Activated CD4-positive, alpha-beta T cell treated with anti-CD3 and anti-CD28 coated beads, Interleukin-2, amount 50 U/mL, for 16 hours (primary cell): Measurements from ENCODE around the gene CX3CL1.
"Not testable (repeated sequence)": the region's sequence is repeated elsewhere in the genome, so short reads cannot be mapped to it uniquely, and the experiment has no call there.

Source experiments
- DNase-seq: peaks from one replicate; pipeline ENCODE4 v3.0.0-alpha.2; 2020

CX3CL1 gene

DNA sequence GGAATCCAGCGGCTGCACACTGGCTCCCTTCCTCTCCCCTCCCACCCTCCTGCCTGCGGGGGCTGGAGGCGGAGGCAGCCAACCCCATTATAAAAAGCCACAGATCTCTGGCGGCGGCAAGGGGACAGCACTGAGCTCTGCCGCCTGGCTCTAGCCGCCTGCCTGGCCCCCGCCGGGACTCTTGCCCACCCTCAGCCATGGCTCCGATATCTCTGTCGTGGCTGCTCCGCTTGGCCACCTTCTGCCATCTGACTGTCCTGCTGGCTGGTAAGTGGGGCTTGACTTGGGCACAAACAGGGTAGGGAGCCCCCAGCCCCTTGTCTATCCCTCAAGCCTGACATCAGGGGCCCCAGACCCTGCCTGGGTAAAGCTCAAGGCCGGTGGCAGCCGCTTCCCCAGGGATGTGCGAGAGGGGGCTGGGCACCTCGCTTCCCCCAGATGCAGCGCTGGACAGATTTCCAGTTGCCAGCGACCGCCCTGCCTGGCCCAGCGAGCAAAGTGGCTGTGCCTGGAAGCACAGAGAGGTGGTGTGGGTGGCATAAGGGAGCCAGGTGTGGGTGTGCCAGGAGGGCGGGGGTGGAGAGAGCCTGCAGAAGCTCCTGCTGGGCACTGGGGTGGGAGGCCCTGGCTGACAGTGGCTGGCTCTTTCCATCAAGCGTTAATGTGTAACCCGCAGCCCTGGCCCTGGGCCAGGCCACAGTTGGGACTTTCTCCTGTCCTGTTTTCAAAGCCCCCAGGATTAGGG, at the start of gene CX3CL1:
Gene CX3CL1, plus strand, starts transcription at position 119 of the 745 bp plus-strand sequence. Its CDS starts 79 bp downstream, at position 198.
- no peak for DNase-seq

DNA sequence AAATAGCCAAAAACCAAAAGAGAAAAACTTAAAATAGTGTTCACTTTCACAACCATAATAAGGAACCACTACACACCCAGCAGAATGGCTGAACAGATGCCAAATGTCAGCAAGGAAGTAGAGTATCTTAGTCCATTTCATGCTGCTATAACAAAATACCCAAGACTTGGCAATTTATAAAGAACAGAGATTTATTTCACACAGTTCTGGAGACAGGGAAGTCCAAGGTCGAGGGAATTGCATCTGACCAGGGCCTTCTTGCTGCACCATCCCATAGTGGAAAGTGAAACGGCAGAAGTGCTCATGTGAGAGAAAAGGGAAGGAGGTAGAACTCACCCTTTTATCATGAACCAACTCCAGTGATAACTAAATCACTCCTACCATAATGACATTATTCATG, 47.5 kb upstream of the CX3CL1 start:
- no peak for DNase-seq

DNA sequence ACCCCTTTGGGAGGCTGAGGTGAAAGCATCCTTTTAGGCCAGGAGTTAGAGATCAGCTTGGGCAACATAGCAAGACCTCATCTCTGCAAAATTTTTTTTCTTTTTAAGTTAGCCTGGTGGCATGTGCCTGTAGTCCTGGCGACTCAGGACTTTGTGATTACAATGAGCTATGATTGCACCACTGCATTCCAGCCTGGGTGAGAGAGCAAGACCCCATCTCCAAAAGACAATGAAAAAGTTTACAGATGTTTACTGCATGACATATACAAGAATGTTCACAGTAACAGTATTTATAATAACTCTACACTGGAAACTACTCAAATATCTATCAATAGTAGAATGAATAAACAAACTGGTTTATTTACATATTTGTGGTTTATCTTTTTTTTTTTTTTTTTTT, 46.8 kb upstream of the CX3CL1 start:
- DNase-seq, result no peak

DNA sequence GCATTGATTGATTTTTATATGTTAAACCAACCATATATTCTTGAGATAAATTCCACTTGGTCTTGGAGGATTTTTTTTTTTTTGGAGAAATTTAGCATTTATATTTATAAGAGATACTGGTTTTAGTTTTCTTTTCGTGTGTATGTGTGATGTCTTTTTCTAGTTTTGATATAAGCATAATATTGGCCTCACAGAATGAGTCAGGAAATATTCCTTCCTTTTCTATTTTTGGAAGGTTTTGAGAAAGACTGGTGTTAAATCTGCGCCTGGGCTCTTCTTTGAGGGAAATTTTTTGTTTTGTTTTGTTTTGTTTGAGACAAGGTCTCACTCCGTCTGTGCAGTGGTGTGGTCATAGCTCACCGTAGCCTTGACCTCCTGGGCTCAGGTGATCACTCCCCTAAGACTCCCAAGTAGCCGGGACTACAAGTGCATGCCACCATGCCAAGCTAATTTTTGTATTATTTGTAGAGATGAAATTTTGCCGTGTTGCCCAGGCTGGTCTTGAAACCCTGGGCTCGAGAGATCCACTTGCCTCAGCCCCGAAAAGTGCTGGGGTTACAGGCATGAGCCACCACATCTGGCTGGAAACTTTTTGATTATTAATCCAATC, 42.5 kb upstream of the CX3CL1 start:
- no peak for DNase-seq

DNA sequence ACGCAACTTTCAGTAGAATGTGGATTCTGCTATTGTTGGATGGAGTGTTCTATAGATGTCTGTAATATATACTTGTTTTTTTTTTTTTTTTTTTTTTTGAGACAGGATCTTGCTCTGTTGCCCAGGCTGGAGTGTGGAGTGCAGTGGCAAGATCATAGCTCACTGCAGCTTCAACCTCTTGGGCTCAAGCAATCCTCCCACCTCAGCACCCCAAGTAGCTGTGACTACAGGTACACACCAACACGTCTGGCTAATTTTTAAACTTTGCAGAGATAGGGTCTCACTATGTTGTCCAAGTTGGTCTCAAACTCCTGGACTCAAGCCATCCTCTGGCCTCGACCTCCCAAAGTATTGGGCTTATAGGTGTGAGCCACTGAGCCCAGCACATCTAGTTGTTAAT, 40.9 kb upstream of the CX3CL1 start:
- no peak for DNase-seq

DNA sequence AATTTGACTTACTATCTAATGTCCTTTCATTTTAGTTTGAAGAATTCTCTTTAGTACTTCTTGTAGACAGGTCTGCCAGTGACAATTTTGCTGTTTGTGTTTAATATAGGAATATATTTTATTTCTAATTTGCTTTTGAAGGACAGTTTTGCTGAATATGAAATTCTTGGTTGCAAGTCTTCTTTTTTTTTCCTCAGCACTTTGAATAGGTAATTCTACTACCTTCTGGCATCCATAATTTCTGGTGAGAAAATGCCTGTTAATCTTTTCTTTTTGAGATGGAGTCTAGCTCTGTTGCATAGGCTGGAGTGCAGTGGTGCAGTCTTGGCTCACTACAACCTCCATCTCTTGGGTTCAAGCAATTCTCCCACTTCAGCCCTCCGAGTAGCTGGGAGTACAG, 38.9 kb upstream of the CX3CL1 start:
- no peak for DNase-seq

DNA sequence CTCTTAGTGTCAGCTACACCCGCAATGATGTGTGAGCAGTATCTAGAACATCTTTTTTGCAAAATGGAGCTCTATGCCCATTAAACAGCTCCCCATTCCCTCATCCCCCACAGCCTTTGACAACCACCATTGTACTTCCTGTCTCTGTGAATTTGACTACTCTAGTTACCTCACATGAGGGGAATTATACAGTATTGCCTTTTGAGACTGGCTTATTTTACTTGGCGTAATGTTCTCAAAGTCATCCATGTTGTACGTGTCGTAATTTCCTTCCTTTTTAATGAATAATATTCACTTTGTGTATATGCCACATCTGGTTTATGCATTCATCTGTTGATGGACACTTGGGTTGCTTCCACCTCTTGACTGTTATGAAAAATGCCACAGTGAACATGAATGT, 36.9 kb upstream of the CX3CL1 start:
- no peak for DNase-seq

DNA sequence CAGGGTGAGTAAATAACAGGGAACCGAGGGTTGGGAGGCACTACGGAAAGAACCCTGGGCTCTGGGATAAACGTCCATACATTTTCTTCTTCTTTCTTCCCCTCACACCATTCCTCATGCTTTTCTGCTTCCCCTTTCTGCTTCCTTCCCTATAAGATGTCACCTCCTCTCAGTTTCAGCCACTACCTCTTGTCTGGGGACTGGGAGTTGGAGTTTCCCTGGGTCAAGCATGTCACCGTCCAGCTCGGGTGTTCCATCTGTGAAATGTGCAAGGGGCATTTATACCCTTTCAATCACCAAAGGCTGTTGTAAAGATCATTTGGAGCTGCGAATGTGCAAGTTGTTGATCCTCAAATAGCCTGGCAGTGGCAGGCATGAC, 31.2 kb upstream of the CX3CL1 start:
- no peak for DNase-seq

DNA sequence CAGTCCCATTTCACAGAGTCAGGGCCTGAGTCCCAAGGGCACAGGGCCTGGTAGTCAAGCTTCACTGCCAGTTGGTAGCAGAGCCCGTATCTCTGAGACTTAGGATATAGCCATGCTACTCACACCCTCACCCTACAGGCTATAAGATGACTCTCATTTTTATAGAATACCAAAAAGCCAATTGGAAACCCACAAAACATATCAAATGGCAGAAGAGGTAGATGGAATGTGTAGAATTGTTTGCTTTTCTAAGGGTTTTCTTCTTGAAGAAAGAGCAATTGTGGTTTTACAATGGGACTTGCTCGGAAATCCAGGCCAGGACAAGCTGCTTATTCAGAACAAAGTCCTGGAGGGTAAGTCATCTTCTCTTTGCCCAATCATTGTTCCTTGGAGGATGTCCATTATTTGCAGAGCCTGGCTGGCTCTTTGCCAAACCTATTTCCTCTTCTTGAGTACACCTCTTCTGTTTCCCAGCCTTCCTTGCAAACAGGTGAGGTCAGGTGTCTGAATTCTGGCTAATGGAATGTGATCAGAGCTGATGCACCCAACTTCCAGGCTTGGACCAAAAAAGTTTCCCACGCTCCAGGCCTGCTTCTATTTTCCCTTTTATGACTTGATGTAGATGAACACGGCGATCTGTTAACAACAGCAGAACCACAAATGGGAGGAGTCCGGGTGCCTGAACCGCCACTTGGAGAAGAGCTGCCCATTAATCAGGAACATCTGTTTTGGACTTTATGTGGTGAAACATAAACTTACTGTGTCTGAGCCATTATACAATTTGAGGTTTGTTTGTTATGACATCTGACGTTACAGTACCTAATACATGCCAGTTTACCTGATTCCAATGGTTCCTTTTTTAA, 30.6 kb upstream of the CX3CL1 start:
- no peak for DNase-seq

DNA sequence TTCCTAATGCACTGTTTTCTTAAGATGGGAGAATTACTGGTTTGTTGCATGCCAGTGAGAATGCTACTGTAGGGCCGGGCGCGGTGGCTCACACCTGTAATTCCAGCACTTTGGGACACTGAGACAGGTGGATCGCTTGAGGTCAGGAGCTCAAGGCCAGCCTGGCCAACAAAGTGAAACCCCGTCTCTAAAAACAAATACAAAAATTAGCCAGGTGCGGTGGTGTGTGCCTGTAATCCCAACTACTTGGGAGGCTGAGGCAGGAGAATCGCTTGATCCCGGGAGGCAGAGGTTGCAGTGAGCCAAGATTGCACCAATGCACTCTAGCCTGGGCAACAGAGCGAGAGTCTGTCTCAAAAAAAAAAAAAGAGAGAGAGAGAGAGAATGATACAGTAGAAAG, 29.7 kb upstream of the CX3CL1 start:
- not testable (repeated sequence) for DNase-seq

DNA sequence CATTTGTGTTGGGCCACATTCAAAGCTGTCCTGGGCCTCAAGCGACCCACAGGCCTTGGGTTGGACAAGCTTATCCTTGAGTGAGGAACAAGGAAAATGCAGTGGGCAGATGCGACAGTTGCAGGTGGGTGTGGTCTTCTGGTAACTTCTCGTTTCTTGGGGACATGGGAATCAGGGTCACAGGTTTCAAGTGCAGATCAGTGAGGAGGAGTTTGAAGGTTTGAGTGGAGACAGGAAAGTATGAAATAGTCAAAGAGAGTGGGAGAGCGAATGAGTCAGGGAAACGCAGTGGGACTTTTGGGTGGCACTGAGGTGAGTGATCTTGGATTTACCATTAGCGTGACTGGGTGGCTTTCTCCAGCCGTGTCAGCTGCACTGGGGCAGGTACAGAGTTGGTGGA, 29.1 kb upstream of the CX3CL1 start:
- DNase-seq, result no peak

DNA sequence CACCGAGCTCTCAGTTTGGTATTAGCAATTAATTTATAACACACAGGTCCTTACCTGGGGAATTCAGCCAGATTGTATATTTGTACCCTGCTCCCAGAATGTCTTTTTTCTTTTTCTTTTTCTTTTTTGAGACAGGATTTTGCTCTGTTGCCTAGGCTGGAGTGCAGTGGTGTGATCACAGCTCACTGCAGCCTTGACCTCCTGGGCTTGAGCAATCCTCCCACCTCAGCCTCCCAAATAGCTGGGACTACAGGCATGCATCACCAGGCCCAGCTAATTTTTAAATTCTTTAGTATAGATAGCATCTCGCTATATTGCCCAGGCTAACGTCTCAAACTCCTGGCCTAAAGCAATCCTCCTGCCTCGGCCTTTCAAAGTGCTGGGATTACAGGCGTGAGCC, 28.2 kb upstream of the CX3CL1 start:
- DNase-seq, result not testable (repeated sequence)

DNA sequence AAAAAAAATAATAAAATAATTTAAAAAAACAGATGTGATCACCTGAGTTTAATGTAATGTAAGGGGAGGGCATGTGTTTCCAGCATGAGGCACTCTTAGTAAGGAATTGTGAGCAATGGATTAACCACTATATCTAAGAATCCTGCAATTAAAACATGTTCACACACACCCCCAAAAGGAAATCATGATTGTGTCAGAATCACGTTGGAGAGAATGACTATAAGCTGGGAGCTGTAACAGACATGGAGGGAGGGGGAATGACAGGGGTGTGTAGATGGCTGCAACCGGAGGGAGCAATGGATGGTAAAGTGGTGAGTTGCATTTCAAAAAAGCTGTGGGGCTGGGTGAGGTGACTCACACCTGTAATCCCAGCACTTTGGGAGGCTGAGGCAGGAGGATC, 27.3 kb upstream of the CX3CL1 start:
- no peak for DNase-seq

DNA sequence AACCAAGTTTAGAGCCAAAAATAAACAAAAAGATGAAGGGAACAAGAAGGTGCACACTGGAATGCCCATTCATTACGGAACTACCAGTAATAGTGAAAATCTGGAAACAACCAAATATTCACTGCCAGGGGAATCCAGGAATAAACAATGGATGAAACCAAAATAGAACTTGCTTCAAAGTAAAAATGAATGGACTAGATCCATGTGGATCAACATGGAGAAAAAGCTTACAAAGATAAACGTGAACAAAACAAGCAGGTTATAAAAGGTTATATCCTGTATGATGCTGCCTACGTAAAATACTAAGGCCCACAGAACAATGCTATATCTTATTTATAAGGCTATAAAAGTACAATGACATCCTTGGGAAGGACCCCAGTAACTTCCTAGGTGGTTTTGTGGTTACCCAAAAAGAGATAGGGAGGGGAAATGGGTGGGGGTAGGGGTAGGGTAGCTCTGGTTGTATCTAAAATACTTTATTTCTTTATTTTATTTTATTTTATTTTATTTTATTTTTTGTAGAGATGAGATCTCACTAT, 26.6 kb upstream of the CX3CL1 start:
- no peak for DNase-seq

DNA sequence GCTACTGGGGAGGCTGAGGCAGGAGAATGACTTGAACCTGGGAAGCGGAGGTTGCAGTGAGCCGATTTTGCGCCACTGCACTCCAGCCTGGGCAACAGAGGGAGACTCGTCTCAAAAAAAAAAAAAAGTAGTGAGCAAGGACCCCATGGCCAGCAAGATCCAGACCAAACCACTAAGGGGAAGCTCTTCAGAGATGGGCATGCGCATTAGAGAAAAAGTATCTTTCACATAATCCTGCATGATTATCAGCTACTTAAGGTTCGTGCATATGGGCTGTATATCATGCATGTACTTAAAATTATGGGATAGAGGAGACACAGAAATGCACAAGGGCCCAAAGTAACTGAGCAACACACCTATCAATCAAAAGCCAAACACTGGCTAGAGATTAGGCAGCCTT, 24.4 kb upstream of the CX3CL1 start:
- no peak for DNase-seq

DNA sequence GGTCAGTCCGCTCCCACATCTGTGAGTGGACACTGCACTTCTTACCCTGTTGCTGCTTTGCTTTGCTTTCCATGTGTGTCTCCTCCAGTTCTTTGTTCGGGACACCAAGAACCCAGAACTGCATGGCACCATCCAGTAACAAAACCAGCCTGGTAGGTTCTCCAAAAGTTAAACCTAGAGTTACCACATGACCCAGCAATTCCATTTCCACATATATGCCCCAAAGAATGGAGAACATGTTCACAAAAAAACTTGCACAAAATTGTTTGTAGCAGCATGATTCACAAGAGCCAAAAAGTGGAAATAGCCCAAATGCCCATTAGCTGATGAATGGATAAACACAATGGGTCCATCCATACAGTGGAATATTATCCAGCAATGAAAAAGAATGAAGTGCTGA, 24.0 kb upstream of the CX3CL1 start:
- DNase-seq, result no peak

DNA sequence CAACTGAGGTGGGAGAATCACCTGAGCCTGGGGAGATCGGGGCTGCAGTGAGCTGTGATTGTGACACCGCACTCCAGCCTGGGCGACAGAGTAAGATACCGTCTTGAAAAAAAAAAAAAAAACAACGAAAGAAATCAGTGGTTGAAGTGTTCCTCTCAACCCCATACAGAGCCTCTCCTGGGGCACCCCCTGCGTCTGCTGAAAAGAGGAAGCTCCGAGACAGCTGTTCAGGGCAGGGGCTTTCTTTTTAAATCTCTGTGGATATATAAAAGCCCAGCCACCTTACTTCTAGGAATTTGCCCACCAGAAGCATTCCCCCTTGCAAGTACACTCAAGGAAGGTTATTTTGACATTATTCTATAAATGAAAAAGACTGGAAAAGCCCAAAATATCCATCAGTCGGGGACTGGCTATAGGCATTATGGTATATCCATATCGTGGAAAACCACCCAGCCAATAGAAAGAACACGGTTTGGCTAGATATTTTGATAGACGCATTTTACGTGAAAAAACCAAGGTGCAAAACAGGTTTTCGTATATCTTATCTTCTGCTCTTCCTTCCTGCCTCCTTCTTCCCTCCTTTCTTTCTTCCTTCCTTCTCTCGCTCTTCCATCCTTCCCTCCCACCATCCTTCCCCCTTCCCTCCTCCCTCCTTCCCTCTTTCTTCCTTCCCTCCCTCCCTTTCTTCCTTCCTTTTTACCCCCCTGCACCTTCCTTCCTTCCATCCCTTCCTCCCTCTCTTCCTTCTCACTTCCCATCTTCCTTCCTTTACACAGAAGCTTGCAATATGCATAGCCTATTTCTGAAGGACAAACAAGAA, 22.9 kb upstream of the CX3CL1 start:
- DNase-seq, result no peak

DNA sequence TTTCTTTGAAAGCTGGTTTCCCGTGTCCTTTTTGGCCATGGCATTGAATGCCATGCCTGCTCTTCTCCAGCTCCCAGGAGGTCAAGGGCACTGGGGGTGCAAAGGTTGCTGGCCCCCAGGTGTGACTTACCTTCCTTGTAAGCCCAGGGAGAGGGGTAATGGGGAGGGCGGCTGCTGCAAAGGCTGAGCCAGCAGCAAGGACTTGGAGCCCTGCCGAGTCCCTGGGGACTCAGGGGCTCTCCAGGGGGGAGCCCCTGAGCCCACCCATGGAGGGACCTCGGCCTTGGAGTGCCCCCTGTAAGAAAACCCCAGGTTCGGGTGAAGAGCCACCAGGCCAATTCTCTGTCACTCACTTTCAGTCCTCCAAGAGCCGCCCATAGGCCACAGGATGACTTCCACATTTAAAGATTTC, 19.6 kb upstream of the CX3CL1 start:
- DNase-seq, result no peak

DNA sequence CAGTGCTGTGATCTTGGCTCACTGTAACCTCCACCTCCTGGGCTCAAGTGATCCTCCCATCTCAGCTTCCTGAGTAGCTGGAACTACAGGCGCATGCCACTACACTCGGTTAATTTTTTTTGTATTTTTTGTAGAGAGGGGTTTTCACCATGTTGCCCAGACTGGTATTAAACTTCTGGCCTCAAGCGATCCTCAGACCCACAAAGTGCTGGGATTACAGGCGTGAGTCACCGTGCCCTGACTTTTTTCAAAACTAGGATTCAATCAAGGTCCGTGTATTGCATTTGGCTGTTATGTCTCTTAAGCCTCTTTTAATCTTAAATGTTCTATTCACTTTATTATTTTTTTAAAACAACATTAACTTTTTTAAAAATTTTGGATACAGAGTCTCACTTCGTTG, 18.0 kb upstream of the CX3CL1 start:
- DNase-seq, result no peak

DNA sequence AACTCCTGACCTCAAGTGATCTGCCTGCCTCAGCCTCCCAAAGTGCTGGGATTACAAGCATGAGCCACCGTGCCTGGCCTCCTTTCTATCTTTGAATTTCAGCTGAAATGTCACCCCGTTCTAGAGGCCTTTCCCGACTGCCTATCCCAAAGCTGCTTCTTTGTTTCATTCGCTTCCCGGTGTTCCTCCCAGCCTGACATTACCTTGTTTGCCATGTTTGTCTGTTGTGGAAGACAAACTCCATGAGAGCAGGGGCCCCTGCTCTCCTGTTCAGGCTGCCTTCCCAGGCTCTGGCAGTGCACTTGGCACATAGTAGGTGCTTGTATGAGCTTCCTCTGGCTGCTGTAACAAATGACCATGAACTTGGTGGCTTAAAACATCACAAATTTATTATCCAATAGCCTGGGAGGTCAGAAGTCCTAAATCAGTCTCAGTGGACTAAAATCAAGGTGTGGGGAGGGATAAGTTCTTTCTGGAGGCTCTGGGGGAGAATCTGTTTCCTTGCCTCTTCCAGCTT, 16.3 kb upstream of the CX3CL1 start:
- no peak for DNase-seq

DNA sequence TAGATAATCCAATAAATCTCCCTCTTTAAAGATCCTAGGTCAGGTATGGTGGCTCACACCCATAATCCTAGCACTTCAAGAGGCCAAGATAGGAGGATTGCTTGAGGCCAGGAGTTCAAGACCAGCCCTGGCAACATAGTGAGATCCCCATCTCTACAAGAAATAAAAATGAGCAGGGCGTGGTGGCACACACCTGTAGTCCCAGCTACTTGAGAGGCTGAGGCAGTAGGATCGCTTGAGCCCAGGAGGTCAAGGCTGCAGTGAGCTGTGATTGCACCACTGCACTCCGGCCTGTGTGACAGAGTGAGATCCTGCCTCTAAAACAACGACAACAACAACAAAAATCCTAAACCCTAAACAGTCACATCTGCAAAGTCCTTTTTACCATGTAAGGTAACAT, 15.7 kb upstream of the CX3CL1 start:
- DNase-seq, result no peak

DNA sequence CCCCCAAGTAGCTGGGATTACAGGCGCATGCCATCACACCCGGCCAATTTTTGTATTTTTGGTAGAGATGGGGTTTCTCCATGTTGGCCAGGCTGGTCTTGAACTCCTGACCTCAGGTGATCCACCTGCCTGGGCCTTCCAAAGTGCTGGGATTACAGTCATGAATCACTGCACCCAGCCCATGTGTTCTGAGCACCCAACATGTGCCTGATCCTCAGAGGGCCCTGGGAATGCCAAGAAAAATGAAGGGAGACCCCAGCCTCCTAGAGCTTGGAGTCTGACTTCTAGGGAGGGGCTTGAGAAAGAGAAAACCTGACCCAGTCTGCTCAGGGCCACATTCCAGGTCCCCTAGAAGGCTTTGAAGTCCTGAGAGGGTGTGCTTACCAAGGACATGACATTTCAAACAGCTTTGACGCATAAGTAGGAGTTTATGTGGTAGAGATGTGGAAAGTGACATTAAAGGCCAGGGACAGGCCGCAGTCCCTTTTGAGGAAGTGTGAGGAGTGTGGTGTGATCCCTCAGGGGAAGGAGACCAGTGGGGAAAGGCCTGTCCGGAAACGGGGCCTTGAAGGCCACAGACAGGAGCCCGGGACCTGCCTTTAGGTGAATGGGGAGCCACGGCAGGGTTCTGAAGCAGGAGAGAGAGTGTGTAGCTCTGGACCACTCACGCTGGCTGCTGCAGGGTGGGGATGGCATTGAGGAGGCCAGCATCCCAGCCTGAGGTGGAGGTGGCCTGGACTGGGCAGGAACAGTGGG, 14.8 kb upstream of the CX3CL1 start:
- DNase-seq, result no peak
